Lower leg skin (tissue), 4 donors: Measurements from ENCODE around the gene PARM1. TPM values are rescaled to one million over a fixed set of nuclear protein-coding genes. Genes with fewer than 3 reads are reported as not detected.

Experiments used
- DNase-seq, 2 donors: peaks; one replicate each; pipeline ENCODE4 v3.0.0-alpha.2; 2019; ENCODE audit warnings: low spot score in 2 of 2
- H3K4me3 ChIP-seq: fragments of 200-600 bp; sonication (generic); 2 replicates; pipeline ENCODE4 v1.5.1; 2017; ENCODE audit warnings: mild to moderate bottlenecking, low read depth; ENCODE audit not compliant: poor library complexity, severe bottlenecking
- CTCF ChIP-seq, 3 donors: fragments of 450-650 bp; IDR thresholded peaks; one replicate each; pipeline ENCODE4 v1.5.1; 2016; ENCODE audit warnings: antibody characterized with exemption in 3 of 3, mild to moderate bottlenecking in 3 of 3, moderate library complexity in 2 of 3
- POLR2A ChIP-seq, 2 donors: fragments of 450-650 bp; IDR thresholded peaks; one replicate each; pipeline ENCODE4 v1.6.1; 2016 to 2017; ENCODE audit warnings: antibody characterized with exemption in 2 of 2, mild to moderate bottlenecking in 1 of 2, moderate library complexity in 1 of 2
- WGBS, 2 donors: methylation state at CpG; one replicate each; pipeline ENCODE4 v1.1.5; 2018; 5-methylcytosine and 5-hydroxymethylcytosine counted together
- intact Hi-C: fragments of 100-400 bp; cut with DNase I; formaldehyde crosslinking; loops from one replicate; pipeline ENCODE4 v1.15.0; 2023; ENCODE audit warnings: low total_unique reads
- total RNA-seq, 4 donors: library from RNA; depleted of rRNA; stranded (reverse); fragments of >200 nt; gene quantifications; one replicate each; pipeline ENCODE4 v1.1.0, GENCODE V29; 2016

PARM1 gene
- total RNA-seq, 4 donors from 2014 or later: 7.1 to 28.0 (median 10.9) TPM

GRCh38 chr4:75053352-75053751 lies 120.4 kb downstream of the PARM1 start:
- 85 to 94% methylated on average over 1 of the region's 1 CpG for WGBS, 2 donors
- DNase-seq: no peak

GRCh38 chr4:75054078-75054477 lies 121.2 kb downstream of the PARM1 start:
- TF ChIP-seq CTCF (IDR thresholded peaks at IDR 0.05) (no peak), POLR2A (IDR thresholded peaks at IDR 0.05) (no peak)
- WGBS, 2 donors: 53 to 64% methylated on average over 3 of the region's 3 CpGs
- DNase-seq: no peak
- intact Hi-C loops: no loop called here
- no peak overlapping the region for H3K4me3 ChIP-seq

More at GRCh38 chr4:75053352-75053751, 120.4 kb downstream of the PARM1 start:
- intact Hi-C loops: no loop called here
- H3K4me3 ChIP-seq: no peak overlapping the region
- TF ChIP-seq POLR2A (IDR thresholded peaks at IDR 0.05) (no peak), CTCF (IDR thresholded peaks at IDR 0.05) (no peak)

DNA sequence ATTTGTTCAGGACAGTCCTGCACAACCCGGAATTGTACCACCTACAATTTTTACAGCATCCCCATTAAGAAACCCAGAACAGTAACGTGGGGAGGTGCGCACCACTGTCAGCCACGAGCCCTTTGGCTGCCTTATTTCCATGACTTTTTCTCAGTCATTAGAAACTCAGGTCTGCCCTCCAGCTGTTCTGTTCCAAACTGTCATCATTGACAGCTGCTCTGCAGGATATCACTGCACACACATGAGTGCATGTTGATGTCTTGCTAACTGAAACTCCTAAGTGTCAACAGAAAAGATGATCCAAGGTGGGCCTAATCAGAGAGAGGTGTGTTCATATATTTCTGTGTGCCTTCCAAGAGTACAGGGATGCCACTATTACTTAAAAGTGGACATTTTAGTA lies 123.4 kb downstream of the PARM1 start:
- no peak for TF ChIP-seq CTCF (IDR thresholded peaks at IDR 0.05)
- no peak for TF ChIP-seq POLR2A (IDR thresholded peaks at IDR 0.05)
- intact Hi-C loops: no loop called here
- 64 to 71% methylated on average over 4 of the region's 4 CpGs for WGBS, 2 donors
- no peak overlapping the region for H3K4me3 ChIP-seq
- DNase-seq: no peak

- intact Hi-C loops: no loop called here
- no peak for TF ChIP-seq POLR2A (IDR thresholded peaks at IDR 0.05)
- no peak for TF ChIP-seq CTCF (IDR thresholded peaks at IDR 0.05)
- H3K4me3 ChIP-seq: no peak overlapping the region
- DNase-seq: no peak
- WGBS, 2 donors: 91 to 97% methylated on average over 15 of the region's 15 CpGs
These were observed 124.5 kb downstream of the PARM1 start for GRCh38 chr4:75057369-75057768.

DNA sequence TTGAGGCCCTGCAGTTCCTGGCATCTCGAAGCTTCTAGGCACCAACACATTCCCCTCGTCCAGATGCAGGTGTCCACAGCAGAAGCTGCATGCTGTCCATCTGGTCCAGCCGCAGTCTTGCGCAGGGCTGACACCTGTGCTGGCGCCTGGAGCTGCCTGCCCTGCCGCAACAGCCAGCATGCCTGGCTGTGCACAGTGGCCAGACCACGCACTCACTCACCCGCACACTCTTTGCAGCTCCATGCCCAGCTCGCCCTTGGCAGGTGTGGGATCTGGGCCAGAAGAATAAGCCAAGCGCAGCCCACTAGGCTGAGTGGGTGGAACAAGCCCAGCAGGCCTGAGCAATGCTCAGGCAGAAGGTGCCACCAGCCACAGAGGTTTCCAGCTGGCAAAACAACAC lies 125.6 kb downstream of the PARM1 start:
- WGBS, 2 donors: 72 to 90% methylated on average over 10 of the region's 10 CpGs
- intact Hi-C loops: no loop called here
- DNase-seq: no peak

More for the DNA sequence above, 125.6 kb downstream of the PARM1 start:
- TF ChIP-seq CTCF (IDR thresholded peaks at IDR 0.05) (no peak), POLR2A (IDR thresholded peaks at IDR 0.05) (no peak)
- H3K4me3 ChIP-seq: no peak overlapping the region
